Fibroblast of lung (primary cell): ENCODE data around the gene PRKX. TPM values are rescaled to one million over a fixed set of nuclear protein-coding genes. Genes with fewer than 3 reads are reported as not detected.

Experiments
- DNase-seq, 2 donors: peaks; one replicate each; pipeline versions ENCODE4 v3.0.0 to v3.0.0-alpha.2; 2010; ENCODE audit warnings: low read depth in 2 of 2
- H2AFZ ChIP-seq: 2 replicates; pipeline ENCODE4 v1.5.1; 2012; ENCODE audit warnings: low read length, control low read depth, inconsistent platforms
- H3K27ac ChIP-seq: 2 replicates; pipeline ENCODE4 v1.5.1; 2011; ENCODE audit warnings: low read length, control low read depth; ENCODE audit not compliant: insufficient read depth
- H3K27me3 ChIP-seq: 2 replicates; pipeline ENCODE4 v1.5.1; 2011; ENCODE audit warnings: mild to moderate bottlenecking, low read length; ENCODE audit not compliant: control insufficient read depth, insufficient read depth
- H3K36me3 ChIP-seq: 2 replicates; pipeline ENCODE4 v1.5.1; 2011; ENCODE audit warnings: low read length; ENCODE audit not compliant: control insufficient read depth, insufficient read depth
- H3K4me1 ChIP-seq: 2 replicates; pipeline ENCODE4 v1.5.1; 2011; ENCODE audit warnings: low read length; ENCODE audit not compliant: control insufficient read depth, insufficient read depth; ENCODE audit errors: extremely low read depth
- H3K4me2 ChIP-seq: 2 replicates; pipeline ENCODE4 v1.5.1; 2011; ENCODE audit warnings: low read length, control low read depth; ENCODE audit not compliant: insufficient read depth; ENCODE audit errors: extremely low read depth
- H3K4me3 ChIP-seq, 4 experiments: fragments of 200-600 bp in 1 of 4; sonication (generic) in 1 of 4; replicated peaks in 1 of 4; 2 replicates each; pipeline ENCODE4 v1.5.1; 2011 to 2016; ENCODE audit warnings: low read length in 4 of 4, low read depth in 3 of 4, mild to moderate bottlenecking in 3 of 4, control low read depth in 2 of 4, inconsistent platforms in 1 of 4, mixed read lengths in 1 of 4; ENCODE audit not compliant: insufficient read depth in 1 of 4; ENCODE audit errors: control extremely low read depth in 1 of 4
- H3K79me2 ChIP-seq: 2 replicates; pipeline ENCODE4 v1.5.1; 2012; ENCODE audit warnings: mild to moderate bottlenecking, low read length, inconsistent platforms; ENCODE audit not compliant: control insufficient read depth, insufficient read depth
- H3K9ac ChIP-seq: 2 replicates; pipeline ENCODE4 v1.5.1; 2011; ENCODE audit warnings: mild to moderate bottlenecking, low read length, control low read depth; ENCODE audit not compliant: insufficient read depth
- H3K9me3 ChIP-seq: 2 replicates; pipeline ENCODE4 v1.5.1; 2012; ENCODE audit warnings: low read depth, low read length; ENCODE audit not compliant: control insufficient read depth, insufficient read depth
- H4K20me1 ChIP-seq: 2 replicates; pipeline ENCODE4 v1.5.1; 2011; ENCODE audit warnings: low read length; ENCODE audit not compliant: control insufficient read depth, insufficient read depth; ENCODE audit errors: extremely low read depth
- EZH2 ChIP-seq: IDR thresholded peaks from 2 replicates; pipeline ENCODE4 v1.5.1; 2012; ENCODE audit warnings: low read length, control low read depth, mild to moderate bottlenecking; ENCODE audit errors: missing control alignments
- polyA plus RNA-seq, 2 donors: library from polyadenylated mRNA; depleted of rRNA in 1 of 2; stranded (reverse) in 1 of 2; unstranded in 1 of 2; fragments of >200 nt; gene quantifications; 2 replicates each; pipeline ENCODE4 v1.2.1, GENCODE V29; 2011 to 2012; ENCODE audit warnings: missing spikeins in 1 of 2
- total RNA-seq: library from RNA; depleted of rRNA; stranded (reverse); fragments of >200 nt; gene quantifications from 2 replicates; pipeline ENCODE4 v1.2.1, GENCODE V29; 2014
- TF ChIP-seq, protein P1 (sequence below), 2 donors: IDR thresholded peaks in 1 of 2; conservative IDR thresholded peaks in 1 of 2; 1 replicate in 1 of 2; 2 replicates in 1 of 2; pipeline ENCODE4 v1.5.1; 2011 to 2012; ENCODE audit warnings: low read length in 2 of 2, control low read depth in 1 of 2, inconsistent platforms in 1 of 2, low read depth in 1 of 2, mild to moderate bottlenecking in 1 of 2

PRKX gene
- total and polyA plus RNA-seq, 2 donors (not counting 1 experiment from before 2014, with no cell fraction given) = 11.3 to 19.3 TPM

DNA sequence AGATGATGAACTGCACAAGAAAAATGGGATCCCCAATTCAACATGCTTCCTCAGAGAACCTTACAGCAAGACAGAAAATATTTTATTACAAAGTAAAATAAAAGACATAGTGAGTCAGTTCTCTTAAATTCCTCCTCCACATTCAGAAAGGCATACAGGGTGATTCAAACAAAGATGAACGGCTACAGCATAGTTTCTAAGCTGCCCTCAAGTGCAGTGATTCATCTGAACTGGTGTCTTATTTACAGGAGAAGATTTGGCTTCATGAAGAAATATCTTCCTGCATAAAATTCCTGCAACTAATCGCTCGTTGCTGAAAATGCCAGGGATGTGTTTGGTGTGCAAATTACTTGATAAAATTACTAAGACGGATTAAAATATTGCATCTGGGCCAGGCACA is 103.6 kb downstream of the PRKX start:
- Histone ChIP-seq H3K79me2 (no peaks in the 10 kb centered on the region), H3K36me3 (peaks cover 2% of the 10 kb centered on the region), H3K4me1 (no peaks in the 10 kb centered on the region), H3K4me2 (no peak overlapping the region), H4K20me1 (no peaks in the 10 kb centered on the region), H3K27me3 (no peaks in the 10 kb centered on the region), H3K27ac (no peak overlapping the region), H2AFZ (no peak overlapping the region), H3K9ac (no peak overlapping the region), H3K9me3 (no peaks in the 10 kb centered on the region), H3K4me3 (no peak overlapping the region)
- TF ChIP-seq, protein P1, sequence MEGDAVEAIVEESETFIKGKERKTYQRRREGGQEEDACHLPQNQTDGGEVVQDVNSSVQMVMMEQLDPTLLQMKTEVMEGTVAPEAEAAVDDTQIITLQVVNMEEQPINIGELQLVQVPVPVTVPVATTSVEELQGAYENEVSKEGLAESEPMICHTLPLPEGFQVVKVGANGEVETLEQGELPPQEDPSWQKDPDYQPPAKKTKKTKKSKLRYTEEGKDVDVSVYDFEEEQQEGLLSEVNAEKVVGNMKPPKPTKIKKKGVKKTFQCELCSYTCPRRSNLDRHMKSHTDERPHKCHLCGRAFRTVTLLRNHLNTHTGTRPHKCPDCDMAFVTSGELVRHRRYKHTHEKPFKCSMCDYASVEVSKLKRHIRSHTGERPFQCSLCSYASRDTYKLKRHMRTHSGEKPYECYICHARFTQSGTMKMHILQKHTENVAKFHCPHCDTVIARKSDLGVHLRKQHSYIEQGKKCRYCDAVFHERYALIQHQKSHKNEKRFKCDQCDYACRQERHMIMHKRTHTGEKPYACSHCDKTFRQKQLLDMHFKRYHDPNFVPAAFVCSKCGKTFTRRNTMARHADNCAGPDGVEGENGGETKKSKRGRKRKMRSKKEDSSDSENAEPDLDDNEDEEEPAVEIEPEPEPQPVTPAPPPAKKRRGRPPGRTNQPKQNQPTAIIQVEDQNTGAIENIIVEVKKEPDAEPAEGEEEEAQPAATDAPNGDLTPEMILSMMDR (conservative IDR thresholded peaks at IDR 0.05 in 1 of 2, IDR thresholded peaks at IDR 0.05 in 1 of 2; ENCODE audit: low read depth in 1 of 2, low read length in 2 of 2) = no peak
- no peak for TF ChIP-seq EZH2
- DNase-seq = peak; percentile 22 to 91

DNA sequence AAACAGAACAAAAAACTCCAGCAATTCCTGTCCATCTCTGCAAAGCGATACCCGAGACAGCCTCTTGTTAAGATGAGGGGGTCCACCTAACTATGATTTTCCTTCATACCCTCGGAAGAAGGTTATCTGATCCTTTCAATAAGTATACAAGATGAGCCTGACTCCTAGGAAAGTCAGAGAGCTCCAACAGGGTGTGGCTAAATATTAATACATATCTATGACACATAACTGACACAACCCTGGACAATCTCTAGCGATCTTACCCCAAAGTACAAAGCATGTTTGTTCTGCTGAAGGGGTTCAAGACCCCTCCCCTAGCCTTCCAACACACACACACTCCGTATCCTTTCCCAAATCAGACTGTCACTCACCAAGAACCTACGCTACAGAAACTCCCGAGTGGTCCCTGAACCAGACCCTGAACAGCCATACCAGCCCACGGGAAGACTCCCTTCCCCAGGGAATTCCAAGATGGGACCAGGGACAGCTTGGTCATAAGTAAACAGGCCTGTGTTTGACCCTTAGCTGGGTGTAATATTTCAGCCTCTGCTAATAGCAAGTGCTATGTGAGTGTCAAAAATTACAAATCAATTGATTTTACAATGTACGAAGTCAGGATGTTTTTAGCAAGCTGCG is 110.3 kb downstream of the PRKX start:
- Histone ChIP-seq H3K9ac (no peak overlapping the region), H3K36me3 (no peaks in the 10 kb centered on the region), H3K27ac (no peak overlapping the region), H3K4me3 (no peak overlapping the region), H3K79me2 (no peaks in the 10 kb centered on the region), H4K20me1 (no peaks in the 10 kb centered on the region), H3K27me3 (no peaks in the 10 kb centered on the region), H3K9me3 (no peaks in the 10 kb centered on the region), H3K4me2 (no peak overlapping the region), H3K4me1 (no peaks in the 10 kb centered on the region), H2AFZ (no peak overlapping the region)
- TF ChIP-seq EZH2 = no peak
- TF ChIP-seq, protein P1 (conservative IDR thresholded peaks at IDR 0.05 in 1 of 2, IDR thresholded peaks at IDR 0.05 in 1 of 2; ENCODE audit: low read depth in 1 of 2, low read length in 2 of 2) = no peak
- DNase-seq = no peak

DNA sequence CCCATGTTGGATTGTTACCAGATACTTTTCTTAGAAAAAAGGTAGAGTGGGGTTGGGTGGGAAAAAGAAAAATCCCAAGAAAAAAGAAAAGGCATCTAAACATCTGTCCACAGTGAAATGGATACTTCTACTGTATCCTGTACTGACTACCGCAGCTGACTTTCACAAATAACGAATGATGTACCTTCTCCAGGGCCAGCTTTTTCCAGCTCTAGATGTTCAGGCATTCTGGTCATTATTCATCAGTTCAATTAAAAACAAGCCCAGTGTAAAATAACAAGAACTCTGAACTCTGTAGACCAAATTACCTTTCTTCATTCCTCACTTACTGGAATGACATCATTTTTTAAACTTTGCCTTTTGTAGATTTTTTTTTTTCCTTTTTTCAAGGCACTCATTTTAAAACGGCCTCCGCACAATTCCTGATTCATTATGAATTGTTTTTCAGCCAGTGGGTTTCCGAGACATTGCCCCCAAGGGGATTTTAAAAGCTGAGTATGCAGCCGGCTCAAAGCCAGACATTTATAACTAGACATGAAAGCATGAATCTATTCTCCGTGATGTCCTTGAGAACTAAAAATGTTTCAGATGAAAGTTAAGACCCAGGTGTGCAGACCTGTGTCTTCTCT is 113.5 kb downstream of the PRKX start:
- H3K9me3 ChIP-seq = no peaks in the 10 kb centered on the region
- peak in 1 of 2 donors; percentile 24 for DNase-seq
- no peak overlapping the region for H3K9ac ChIP-seq
- no peaks in the 10 kb centered on the region for H3K79me2 ChIP-seq
- no peak overlapping the region for H2AFZ ChIP-seq
- no peak overlapping the region for H3K4me3 ChIP-seq
- no peak overlapping the region for H3K27ac ChIP-seq
- TF ChIP-seq, protein P1 (conservative IDR thresholded peaks at IDR 0.05 in 1 of 2, IDR thresholded peaks at IDR 0.05 in 1 of 2; ENCODE audit: low read depth in 1 of 2, low read length in 2 of 2) = no peak
- no peak for TF ChIP-seq EZH2
- H3K4me1 ChIP-seq = no peaks in the 10 kb centered on the region
- no peaks in the 10 kb centered on the region for H3K27me3 ChIP-seq
- no peaks in the 10 kb centered on the region for H4K20me1 ChIP-seq
- H3K36me3 ChIP-seq = no peaks in the 10 kb centered on the region
- no peak overlapping the region for H3K4me2 ChIP-seq
